Hepatocyte (in vitro differentiated cells): ENCODE results near the gene POLG. TPM values are rescaled to one million over a fixed set of nuclear protein-coding genes. Genes with fewer than 3 reads are reported as not detected.

Experiments
- microRNA-seq: library from miRNA; unstranded; fragments of <30 nt; microRNA quantifications from one replicate; pipeline ENCODE4, GENCODE V29; 2017
- polyA plus RNA-seq: library from polyadenylated mRNA; unstranded; fragments of >200 nt; fragmentation: Nextera tagmentation; extraction: Ambion mirVana; gene quantifications from 2 replicates; pipeline ENCODE4 v1.2.1, GENCODE V29; 2016
- small RNA-seq: library from RNA; depleted of rRNA; stranded (forward); fragments of <200 nt; gene quantifications from one replicate; pipeline ENCODE3, GENCODE V24; 2014
- total RNA-seq: library from RNA; depleted of rRNA; stranded (reverse); fragments of >200 nt; gene quantifications from 2 replicates; pipeline ENCODE4 v1.2.3, GENCODE V29; 2014

POLG gene
- total and polyA plus RNA-seq, 2 experiments from 2014 or later = 34.0 to 54.0 TPM

Small RNA genes within 50 kb of the gene (microRNA-seq; reads per million reads assigned to microRNA genes)
- 2.2 reads per million for gene MIR6766
- gene MIR9-3 = 1.8 reads per million

Small RNA genes within 50 kb of the gene (small RNA-seq; reads per million reads assigned to genes)
- not detected for gene MIR6766

Other genes starting within 250 kb of the POLG start
- 51.1 and 59.7 TPM in 2 replicates for gene ABHD2, start 246.4 kb downstream of the POLG start, total RNA-seq
- gene ABHD2, start 246.4 kb downstream of the POLG start, polyA plus RNA-seq = 11.7 and 12.1 TPM in 2 replicates
- not detected in 2 replicates for gene RLBP1, start 113.2 kb downstream of the POLG start, total RNA-seq
- gene RLBP1, start 113.2 kb downstream of the POLG start, polyA plus RNA-seq = not detected in 2 replicates
- gene FANCI, start 90.8 kb downstream of the POLG start, total RNA-seq = 12.6 and 14.5 TPM in 2 replicates
- gene FANCI, start 90.8 kb downstream of the POLG start, polyA plus RNA-seq = 6.3 and 8.0 TPM in 2 replicates
- 1.1 and 3.1 TPM in 2 replicates for gene RHCG, start 161.8 kb upstream of the POLG start, total RNA-seq
- 1.7 and 4.1 TPM in 2 replicates for gene RHCG, start 161.8 kb upstream of the POLG start, polyA plus RNA-seq
- gene TICRR, start 240.6 kb upstream of the POLG start, total RNA-seq = 1.3 and 2.3 TPM in 2 replicates
- 0.47 and 0.91 TPM in 2 replicates for gene TICRR, start 240.6 kb upstream of the POLG start, polyA plus RNA-seq